SK-N-MC (cell line): Measurements from ENCODE around the gene TMEM204.

Source experiments
- EZH2 ChIP-seq: fragments of 200-600 bp; sonication (generic); IDR thresholded peaks from one replicate; pipeline ENCODE4 v1.6.1; 2017; ENCODE audit warnings: antibody characterized with exemption
- FOXP2 ChIP-seq: optimal IDR thresholded peaks from 2 replicates; pipeline ENCODE3; 2011; ENCODE audit warnings: mild to moderate bottlenecking, moderate library complexity; ENCODE audit not compliant: insufficient read depth; ENCODE audit errors: extremely low read length, control extremely low read depth
- POLR2AphosphoS5 ChIP-seq: IDR thresholded peaks from 2 replicates; pipeline ENCODE4 v1.6.1; 2012; ENCODE audit warnings: mild to moderate bottlenecking, low read depth, low read length, borderline replicate concordance

GRCh38 chr16:1551166-1551565 is 17.7 kb downstream of the TMEM204 start:
- TF ChIP-seq EZH2 (no peak), POLR2AphosphoS5 (no peak), FOXP2 (no peak)
